Mesothelial cell of epicardium (in vitro differentiated cells): ENCODE measurements around the gene CLDN11. TPM values are rescaled to one million over a fixed set of nuclear protein-coding genes. Genes with fewer than 3 reads are reported as not detected.
A peak's percentile ranks its signal among the peaks of the same experiment; 100 is the strongest.

Experiments used
- DNase-seq, 2 experiments: peaks; one replicate each; pipeline ENCODE4 v3.0.0; 2021; ENCODE audit warnings: low spot score in 2 of 2; ENCODE audit not compliant: unreplicated experiment in 2 of 2
- H3K27ac Mint-ChIP-seq: 2 replicates; pipeline ENCODE4 v1.8.0; 2021; ENCODE audit warnings: mixed read lengths
- H3K27me3 Mint-ChIP-seq: 2 replicates; pipeline ENCODE4 v1.8.0; 2021; ENCODE audit warnings: low read depth, mixed read lengths
- H3K36me3 Mint-ChIP-seq: 2 replicates; pipeline ENCODE4 v1.8.0; 2021; ENCODE audit warnings: mixed read lengths
- H3K4me1 Mint-ChIP-seq: 2 replicates; pipeline ENCODE4 v1.8.0; 2021; ENCODE audit warnings: mixed read lengths
- H3K4me3 Mint-ChIP-seq: 2 replicates; pipeline ENCODE4 v1.8.0; 2021; ENCODE audit warnings: mild to moderate bottlenecking, moderate library complexity, mixed read lengths
- H3K9me3 Mint-ChIP-seq: 2 replicates; pipeline ENCODE4 v1.8.0; 2021; ENCODE audit warnings: mixed read lengths
- CTCF ChIP-seq: fragments of 200-600 bp; sonication (generic); IDR thresholded peaks from one replicate; pipeline ENCODE4 v1.5.0; 2021; ENCODE audit warnings: antibody characterized with exemption; ENCODE audit not compliant: unreplicated experiment
- total RNA-seq: library from RNA; stranded (reverse); gene quantifications from 3 replicates; pipeline ENCODE4 v1.2.1, GENCODE V29; 2021

Gene CLDN11
- total RNA-seq, 1 donor from 2014 or later = 168 TPM

GRCh38 chr3:170421758-170422157 lies 3.1 kb downstream of the CLDN11 start:
- Mint-ChIP-seq H3K27me3 (no peaks in the 10 kb centered on the region), H3K4me3 (peak overlapping the region; percentile 76)

GRCh38 chr3:170423001-170423615 lies 4.4 kb downstream of the CLDN11 start:
- H3K27me3 Mint-ChIP-seq = no peaks in the 10 kb centered on the region
- peak overlapping the region; percentile 54 for H3K27ac Mint-ChIP-seq
- no peaks in the 10 kb centered on the region for H3K9me3 Mint-ChIP-seq
- H3K4me3 Mint-ChIP-seq = no peak overlapping the region
- H3K4me1 Mint-ChIP-seq = peaks cover 54% of the 10 kb centered on the region
- no peak for TF ChIP-seq CTCF
- H3K36me3 Mint-ChIP-seq = peaks cover 21% of the 10 kb centered on the region
- peak in 1 of 2 experiments; percentile 17 for DNase-seq

More at GRCh38 chr3:170421758-170422157, 3.1 kb downstream of the CLDN11 start:
- Mint-ChIP-seq H3K4me1 (peaks cover 62% of the 10 kb centered on the region), H3K27ac (peak overlapping the region; percentile 83), H3K9me3 (no peaks in the 10 kb centered on the region), H3K36me3 (peaks cover 20% of the 10 kb centered on the region)
- TF ChIP-seq CTCF = no peak
- DNase-seq = peak in 1 of 2 experiments; percentile 26

- peak overlapping the region; percentile 91 for H3K27ac Mint-ChIP-seq
- DNase-seq = peak in 1 of 2 experiments; percentile 19
- no peaks in the 10 kb centered on the region for H3K9me3 Mint-ChIP-seq
- H3K27me3 Mint-ChIP-seq = no peaks in the 10 kb centered on the region
- peaks cover 69% of the 10 kb centered on the region for H3K4me1 Mint-ChIP-seq
- peaks cover 21% of the 10 kb centered on the region for H3K36me3 Mint-ChIP-seq
- H3K4me3 Mint-ChIP-seq = no peak overlapping the region
- no peak for TF ChIP-seq CTCF
Observed at GRCh38 chr3:170424879-170425278, 6.2 kb downstream of the CLDN11 start.

GRCh38 chr3:170425491-170426239 lies 7.0 kb downstream of the CLDN11 start:
- no peaks in the 10 kb centered on the region for H3K27me3 Mint-ChIP-seq
- no peak for DNase-seq
- peak overlapping the region; percentile 91 for H3K27ac Mint-ChIP-seq
- H3K4me1 Mint-ChIP-seq = peaks cover 70% of the 10 kb centered on the region
- H3K4me3 Mint-ChIP-seq = no peak overlapping the region
- no peak for TF ChIP-seq CTCF
- H3K9me3 Mint-ChIP-seq = no peaks in the 10 kb centered on the region
- H3K36me3 Mint-ChIP-seq = peaks cover 19% of the 10 kb centered on the region

- H3K27me3 Mint-ChIP-seq = no peaks in the 10 kb centered on the region
Observed at GRCh38 chr3:170426240-170426797, 7.7 kb downstream of the CLDN11 start.

More at GRCh38 chr3:170426240-170426797, 7.7 kb downstream of the CLDN11 start:
- Mint-ChIP-seq H3K36me3 (peaks cover 21% of the 10 kb centered on the region), H3K27ac (peak overlapping the region; percentile 91), H3K9me3 (no peaks in the 10 kb centered on the region), H3K4me1 (peaks cover 68% of the 10 kb centered on the region), H3K4me3 (no peak overlapping the region)
- no peak for TF ChIP-seq CTCF
- DNase-seq = no peak
